Superior temporal gyrus (tissue), 1 donor: ENCODE results near the gene HSD17B7.

Experiments used
- DNase-seq: peaks from one replicate; pipeline ENCODE4 v3.0.0-alpha.2; 2016; ENCODE audit errors: extremely low spot score

HSD17B7 gene

GRCh38 chr1:162856260-162856659 lies 65.8 kb downstream of the HSD17B7 start:
- DNase-seq, result no peak

- no peak for DNase-seq
Observed at GRCh38 chr1:162857850-162858249, 67.3 kb downstream of the HSD17B7 start.

GRCh38 chr1:162859191-162859590 lies 68.7 kb downstream of the HSD17B7 start:
- no peak for DNase-seq

- DNase-seq, result no peak
Observed at GRCh38 chr1:162861101-162861500, 70.6 kb downstream of the HSD17B7 start, which contains the start of gene CCDC190. Gene CCDC190 (minus strand): TSS chr1:162861175. CDS start chr1:162859646, 1,529 bp downstream.

GRCh38 chr1:162861625-162862024 lies 71.1 kb downstream of the HSD17B7 start:
- DNase-seq, result no peak
